C4-2B (cell line): Measurements from ENCODE around the gene KRTAP7-1.

ENCODE experiments used
- ZFX ChIP-seq: fragments of 450-650 bp; IDR thresholded peaks from 2 replicates; pipeline ENCODE4 v1.6.1; 2017
- TF ChIP-seq, protein P1 (sequence below): fragments of 450-650 bp; conservative IDR thresholded peaks from 2 replicates; pipeline ENCODE4 v1.5.1; 2017; ENCODE audit warnings: mild to moderate bottlenecking

DNA sequence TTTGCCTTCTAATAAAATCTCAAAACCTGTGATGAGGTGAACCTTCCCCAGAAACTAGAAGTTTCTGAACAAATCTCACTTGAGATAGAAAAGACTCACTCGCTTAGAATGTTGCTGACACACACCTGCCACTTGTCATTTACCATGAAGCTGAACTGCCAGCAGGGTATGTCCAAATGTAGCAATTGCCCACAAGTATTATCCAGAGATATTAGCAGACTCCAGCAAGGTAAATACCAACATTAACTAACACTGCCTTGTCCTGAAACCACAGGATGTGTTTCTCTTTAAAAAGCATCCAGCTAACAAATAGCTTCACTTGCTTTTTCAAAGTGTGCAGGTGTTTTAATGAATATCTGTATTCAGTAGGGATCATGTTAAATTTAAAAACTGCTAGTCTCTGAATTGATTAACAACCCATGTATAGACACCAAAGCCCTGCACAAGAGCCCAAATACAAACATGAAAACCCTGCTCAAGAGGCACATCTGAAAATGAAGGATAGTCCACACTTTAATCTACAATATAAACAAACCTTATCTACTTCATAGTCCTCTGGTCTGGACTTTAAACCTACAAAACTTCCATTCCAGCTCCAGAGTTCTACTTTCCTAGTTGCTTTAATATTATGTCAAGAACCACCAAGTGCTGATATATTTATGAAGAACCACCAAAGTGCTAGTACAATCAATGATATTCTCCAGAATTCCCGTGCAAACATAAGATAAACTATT, 35.8 kb downstream of the KRTAP7-1 start:
- TF ChIP-seq, protein P1, sequence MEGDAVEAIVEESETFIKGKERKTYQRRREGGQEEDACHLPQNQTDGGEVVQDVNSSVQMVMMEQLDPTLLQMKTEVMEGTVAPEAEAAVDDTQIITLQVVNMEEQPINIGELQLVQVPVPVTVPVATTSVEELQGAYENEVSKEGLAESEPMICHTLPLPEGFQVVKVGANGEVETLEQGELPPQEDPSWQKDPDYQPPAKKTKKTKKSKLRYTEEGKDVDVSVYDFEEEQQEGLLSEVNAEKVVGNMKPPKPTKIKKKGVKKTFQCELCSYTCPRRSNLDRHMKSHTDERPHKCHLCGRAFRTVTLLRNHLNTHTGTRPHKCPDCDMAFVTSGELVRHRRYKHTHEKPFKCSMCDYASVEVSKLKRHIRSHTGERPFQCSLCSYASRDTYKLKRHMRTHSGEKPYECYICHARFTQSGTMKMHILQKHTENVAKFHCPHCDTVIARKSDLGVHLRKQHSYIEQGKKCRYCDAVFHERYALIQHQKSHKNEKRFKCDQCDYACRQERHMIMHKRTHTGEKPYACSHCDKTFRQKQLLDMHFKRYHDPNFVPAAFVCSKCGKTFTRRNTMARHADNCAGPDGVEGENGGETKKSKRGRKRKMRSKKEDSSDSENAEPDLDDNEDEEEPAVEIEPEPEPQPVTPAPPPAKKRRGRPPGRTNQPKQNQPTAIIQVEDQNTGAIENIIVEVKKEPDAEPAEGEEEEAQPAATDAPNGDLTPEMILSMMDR: no peak
- TF ChIP-seq ZFX: no peak
